Thyroid gland (tissue), 4 donors: Measurements from ENCODE around the gene PRIMPOL.

Experiments
- CTCF ChIP-seq, 6 experiments: fragments of 200-600 bp in 3 of 6; fragments of 450-650 bp in 3 of 6; sonication (generic) in 3 of 6; IDR thresholded peaks; one replicate each; pipeline ENCODE4 v1.5.1; 2016 to 2019; ENCODE audit warnings: antibody characterized with exemption in 6 of 6, mild to moderate bottlenecking in 2 of 6, inconsistent platforms in 1 of 6, moderate library complexity in 1 of 6
- POLR2A ChIP-seq, 2 donors: fragments of 450-650 bp; IDR thresholded peaks; one replicate each; pipeline ENCODE4 v1.6.1; 2017; ENCODE audit warnings: antibody characterized with exemption in 2 of 2, mild to moderate bottlenecking in 2 of 2, moderate library complexity in 1 of 2

GRCh38 chr4:184655889-184656869 lies 6.6 kb downstream of the PRIMPOL start:
- TF ChIP-seq POLR2A (IDR thresholded peaks at IDR 0.05) (no peak), CTCF (IDR thresholded peaks at IDR 0.05) (no peak)
